Measurements from ENCODE around the gene SLCO2A1.

Gene SLCO2A1

DNA sequence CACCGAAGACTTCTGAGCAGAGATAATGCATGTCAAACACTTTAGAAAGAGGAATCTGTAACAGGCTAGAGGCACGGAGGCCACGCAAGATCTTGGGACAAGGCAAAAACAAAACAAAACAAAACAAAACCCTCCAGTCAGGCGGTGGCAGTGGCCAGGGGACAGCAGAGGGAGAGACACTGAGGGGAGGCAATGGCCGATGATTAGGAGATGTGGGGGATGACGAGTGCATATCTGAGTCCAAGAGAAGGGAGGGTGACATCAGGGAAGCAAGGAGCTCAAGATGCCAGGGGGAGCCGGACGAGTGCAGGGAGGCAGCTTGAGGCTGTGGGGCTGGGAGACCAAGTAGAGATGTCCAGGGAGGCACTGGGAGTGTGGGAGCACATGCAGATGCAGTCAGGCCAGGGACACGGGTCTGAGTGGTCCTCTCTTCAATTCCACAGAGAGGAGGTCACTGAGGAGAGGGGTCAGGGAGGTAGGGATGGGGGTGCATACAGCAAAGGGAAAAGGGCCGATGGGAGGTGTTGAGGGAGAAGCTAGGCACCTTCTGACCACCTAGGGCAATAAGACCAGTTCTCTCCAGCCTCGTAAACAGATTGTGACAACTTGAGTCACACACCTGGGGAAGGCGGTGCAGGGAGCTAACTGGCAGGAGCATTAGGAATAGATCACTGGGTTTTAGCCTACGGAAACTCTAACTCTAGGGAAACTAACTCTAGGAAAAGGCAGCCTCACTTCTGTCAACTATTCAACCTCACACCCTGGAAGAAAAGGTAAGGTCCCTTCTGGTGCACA, 29.6 kb downstream of the SLCO2A1 start:
- no peak for DNase-seq (ENCODE audit: low read depth in 2 of 2)

GRCh38 chr3:133998691-133999241, 31.0 kb downstream of the SLCO2A1 start:
- no peak for DNase-seq (ENCODE audit: low read depth in 2 of 2)

DNA sequence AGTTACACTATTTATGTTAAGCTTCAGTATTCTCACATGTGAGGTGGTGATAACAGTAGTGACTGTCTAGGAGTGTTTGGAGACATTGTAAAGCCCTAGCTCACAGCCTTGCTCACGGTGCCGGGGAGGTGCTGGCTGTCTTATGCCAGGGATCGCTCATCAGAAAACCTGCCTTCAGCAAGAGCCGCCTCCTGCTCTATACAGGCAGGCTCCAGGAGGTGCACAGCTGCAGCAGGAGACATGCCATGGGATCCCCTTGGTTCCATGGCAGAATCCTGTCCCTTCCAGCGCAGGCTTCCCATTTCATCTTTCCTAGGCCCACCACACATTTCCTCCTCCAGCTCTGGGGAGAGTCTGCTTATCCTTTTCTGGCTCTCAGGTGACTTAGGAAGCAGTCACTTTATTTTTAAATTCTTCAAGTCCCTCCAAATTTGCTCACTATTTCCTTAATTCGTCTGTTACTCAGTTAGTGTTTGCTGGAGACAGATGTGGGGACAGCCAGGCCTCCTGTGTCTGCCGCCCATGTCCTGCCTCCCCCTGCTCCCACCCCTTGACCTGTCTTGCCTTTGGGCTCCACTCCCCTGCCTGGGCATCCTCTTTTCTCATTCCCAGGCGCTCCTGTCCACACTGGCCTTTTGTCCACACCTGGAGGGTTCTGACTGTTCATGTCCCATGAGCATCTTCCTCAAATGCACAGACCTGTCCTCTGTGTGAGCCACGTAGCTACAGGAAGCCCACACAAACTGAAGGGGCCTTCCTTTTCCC, 31.7 kb downstream of the SLCO2A1 start:
- DNase-seq (ENCODE audit: low read depth in 2 of 2): no peak

- no peak for DNase-seq (ENCODE audit: low read depth in 2 of 2)
Measured at GRCh38 chr3:133996996-133997395, 32.7 kb downstream of the SLCO2A1 start.

DNA sequence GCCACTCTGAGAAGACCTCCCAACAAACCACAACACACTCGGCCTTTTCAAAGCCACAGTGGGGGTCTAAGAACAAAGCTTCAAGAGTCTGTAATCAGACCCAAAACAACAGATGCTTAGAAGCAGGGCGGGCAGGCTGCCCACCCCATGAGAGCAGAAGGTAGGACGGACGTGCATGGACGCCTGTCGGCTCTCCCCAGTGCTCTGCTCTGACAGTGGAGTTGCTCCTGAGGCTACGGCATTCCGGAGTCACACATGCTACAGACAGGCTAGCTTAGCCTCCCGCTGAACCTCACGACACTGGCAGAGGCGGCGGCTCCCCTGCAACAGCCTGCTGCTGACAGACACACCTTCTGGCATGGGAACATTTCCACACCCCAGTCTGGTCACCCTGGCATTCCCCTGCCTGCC, 33.5 kb downstream of the SLCO2A1 start:
- no peak for DNase-seq (ENCODE audit: low read depth in 2 of 2)

- no peak for DNase-seq (ENCODE audit: low read depth in 2 of 2)
Measured at GRCh38 chr3:133995264-133995663, 34.5 kb downstream of the SLCO2A1 start.

DNA sequence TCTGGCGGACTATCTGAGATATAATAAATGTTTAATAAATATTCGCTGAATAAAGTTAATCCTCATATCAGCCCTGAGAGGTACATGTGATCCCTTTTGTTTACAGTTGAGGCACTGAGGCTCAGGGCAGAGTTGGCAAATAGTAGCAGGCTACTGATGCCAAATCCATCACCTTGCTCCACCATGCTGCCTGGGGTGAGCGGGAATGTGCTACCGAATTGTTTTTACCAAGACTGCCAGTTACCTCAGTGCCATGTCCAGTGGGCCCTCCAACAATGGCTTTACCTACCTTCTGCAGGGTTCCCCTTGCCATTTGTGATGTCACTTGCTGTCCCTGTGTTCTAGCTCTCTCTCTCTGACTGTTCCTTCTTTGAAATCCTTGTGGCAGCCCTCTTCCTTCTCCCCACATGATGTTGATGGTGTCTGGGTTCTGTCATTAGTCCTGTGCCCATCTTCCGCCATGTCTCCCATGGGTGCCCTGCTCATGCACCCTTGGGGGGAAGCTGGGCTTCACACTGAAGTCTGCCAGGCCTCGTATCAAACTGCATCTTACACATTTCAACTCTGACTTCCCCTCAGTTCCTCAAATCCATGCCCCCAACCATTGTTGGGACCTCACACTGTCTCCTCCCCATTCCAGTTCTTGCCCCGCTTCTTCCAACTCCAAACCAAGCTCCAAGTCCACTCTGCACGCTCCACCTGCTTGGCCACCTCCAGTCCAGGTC, 35.4 kb downstream of the SLCO2A1 start:
- DNase-seq (ENCODE audit: low read depth in 2 of 2): no peak

DNA sequence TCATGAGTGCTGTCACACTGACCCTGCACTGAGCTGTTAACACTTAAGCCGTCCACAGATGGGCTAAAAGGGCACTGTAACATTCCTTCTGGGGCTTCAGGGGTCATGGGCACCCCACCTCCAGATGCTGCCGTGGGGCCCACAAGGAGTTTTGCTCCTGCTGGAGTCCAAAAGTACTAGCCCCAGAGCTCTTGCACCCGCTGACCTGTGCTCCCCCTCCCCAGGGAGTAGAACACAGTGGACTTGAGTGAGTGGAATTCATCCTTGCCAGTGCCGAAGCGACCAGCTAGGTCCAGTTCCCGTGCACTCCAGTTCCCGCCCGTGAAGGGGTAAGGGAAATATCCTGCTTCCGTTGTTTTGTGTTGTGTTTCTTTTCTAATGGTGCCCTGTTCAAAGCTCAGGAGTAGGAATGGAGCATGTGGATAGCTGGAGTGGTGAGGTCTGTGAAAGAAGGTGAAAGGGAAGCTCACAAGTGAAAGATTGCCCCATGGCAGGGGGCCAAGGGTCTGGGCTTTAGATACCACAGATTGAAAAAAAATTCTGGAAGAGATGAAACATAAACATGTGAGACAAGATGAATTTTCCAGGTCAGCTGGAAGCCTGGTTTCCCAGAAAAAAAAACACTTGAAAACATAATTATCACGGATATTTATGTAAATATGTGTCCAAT, 36.6 kb downstream of the SLCO2A1 start:
- DNase-seq (ENCODE audit: low read depth in 2 of 2): no peak

DNA sequence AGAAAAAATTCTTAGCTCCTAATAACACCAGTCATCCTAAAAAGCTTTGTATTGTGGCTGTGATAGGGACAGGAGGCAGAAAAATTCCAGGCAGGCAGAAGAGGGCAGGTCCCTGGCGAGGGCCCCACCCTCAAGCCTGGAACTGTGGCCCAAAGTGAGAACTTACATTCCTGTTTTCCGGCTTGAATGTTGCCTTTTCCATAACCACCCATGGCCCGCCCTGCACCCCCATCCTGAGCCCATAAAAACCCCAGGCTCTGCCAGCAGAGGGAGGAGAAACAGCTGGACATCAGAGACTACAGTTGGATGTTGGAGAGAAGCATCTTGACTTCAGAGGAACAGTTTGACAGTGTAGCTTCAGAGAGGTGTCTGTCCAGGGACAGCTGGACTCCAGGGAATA, 37.3 kb downstream of the SLCO2A1 start:
- no peak for DNase-seq (ENCODE audit: low read depth in 2 of 2)

- no peak for DNase-seq (ENCODE audit: low read depth in 2 of 2)
Measured at GRCh38 chr3:133991637-133992036, 38.1 kb downstream of the SLCO2A1 start.

DNA sequence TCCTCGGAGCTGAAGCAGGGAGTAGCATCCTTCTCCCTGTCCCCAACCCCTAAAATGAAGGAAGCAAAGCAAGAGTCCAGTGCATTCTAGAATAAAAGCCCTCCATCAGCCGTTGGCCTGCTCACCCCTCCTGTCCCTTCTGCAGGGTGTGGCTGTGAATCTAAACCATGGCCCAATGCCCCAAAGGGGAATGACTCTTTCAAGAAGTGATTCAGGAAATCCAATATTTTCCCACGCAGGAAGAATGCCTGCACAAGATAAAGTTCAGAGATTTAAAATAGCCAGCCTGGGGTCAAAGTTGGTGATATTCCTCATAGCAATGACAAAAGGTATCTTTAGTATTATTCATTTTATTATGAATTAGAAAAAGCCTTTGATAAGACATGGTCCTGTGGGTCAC, 38.5 kb downstream of the SLCO2A1 start:
- DNase-seq (ENCODE audit: low read depth in 2 of 2): no peak

GRCh38 chr3:133989936-133990702, 39.6 kb downstream of the SLCO2A1 start:
- DNase-seq (ENCODE audit: low read depth in 2 of 2): no peak

DNA sequence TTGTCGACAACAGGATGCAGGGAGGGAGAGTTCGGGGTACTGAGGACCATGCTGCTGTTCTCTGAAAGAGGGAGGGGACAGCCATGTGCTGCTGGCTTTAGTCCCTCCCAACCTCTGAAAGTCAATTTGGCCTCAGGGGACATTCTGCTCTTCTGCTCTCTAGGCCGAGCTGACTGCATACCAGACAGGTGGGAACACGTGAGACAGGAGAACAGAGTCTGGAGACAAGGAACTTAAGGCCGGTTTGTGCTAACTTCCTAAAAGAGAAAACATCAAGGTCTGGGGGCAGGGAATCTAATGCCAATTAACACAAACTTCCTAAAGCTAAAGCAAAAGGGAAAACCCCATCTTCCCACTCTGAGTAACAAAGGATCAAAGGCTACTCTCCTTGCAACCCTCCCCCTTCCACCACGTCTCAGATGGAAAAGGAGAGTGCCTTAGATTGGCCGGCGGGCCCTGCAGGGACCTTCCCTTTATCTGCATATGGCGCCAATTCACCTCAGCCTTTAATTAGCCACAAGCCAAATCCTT, 41.0 kb downstream of the SLCO2A1 start:
- DNase-seq (ENCODE audit: low read depth in 2 of 2): no peak

DNA sequence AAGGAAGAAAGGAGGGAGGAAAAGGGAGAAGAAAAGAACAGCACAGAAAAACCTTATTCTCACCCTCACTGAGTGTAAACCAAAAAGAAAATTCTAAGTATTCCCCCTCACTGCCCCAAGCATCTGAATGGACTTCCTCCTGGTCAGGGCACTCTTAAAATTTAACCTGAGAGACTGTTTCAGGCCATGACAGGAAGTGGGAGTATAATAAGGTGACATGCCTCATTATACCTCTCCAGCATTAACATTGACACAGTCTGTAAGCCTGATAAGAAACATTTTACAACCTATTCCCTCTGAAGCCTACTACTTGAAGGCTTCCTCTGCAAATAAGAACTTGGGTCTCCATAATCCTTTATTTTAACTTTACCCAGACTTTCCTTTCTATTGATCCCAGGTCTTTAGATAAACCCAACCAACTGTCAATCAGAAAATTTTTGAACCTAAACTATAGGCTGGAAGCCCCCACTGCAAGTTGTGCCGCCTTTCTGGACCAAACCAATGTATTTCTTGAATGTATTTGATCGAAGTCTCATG, 41.7 kb downstream of the SLCO2A1 start:
- no peak for DNase-seq (ENCODE audit: low read depth in 2 of 2)

GRCh38 chr3:133987136-133987535, 42.6 kb downstream of the SLCO2A1 start:
- DNase-seq (ENCODE audit: low read depth in 2 of 2): no peak

GRCh38 chr3:133986311-133986710, 43.4 kb downstream of the SLCO2A1 start:
- no peak for DNase-seq (ENCODE audit: low read depth in 2 of 2)

- DNase-seq (ENCODE audit: low read depth in 2 of 2): no peak
Measured at GRCh38 chr3:133984975-133985374, 44.8 kb downstream of the SLCO2A1 start.

DNA sequence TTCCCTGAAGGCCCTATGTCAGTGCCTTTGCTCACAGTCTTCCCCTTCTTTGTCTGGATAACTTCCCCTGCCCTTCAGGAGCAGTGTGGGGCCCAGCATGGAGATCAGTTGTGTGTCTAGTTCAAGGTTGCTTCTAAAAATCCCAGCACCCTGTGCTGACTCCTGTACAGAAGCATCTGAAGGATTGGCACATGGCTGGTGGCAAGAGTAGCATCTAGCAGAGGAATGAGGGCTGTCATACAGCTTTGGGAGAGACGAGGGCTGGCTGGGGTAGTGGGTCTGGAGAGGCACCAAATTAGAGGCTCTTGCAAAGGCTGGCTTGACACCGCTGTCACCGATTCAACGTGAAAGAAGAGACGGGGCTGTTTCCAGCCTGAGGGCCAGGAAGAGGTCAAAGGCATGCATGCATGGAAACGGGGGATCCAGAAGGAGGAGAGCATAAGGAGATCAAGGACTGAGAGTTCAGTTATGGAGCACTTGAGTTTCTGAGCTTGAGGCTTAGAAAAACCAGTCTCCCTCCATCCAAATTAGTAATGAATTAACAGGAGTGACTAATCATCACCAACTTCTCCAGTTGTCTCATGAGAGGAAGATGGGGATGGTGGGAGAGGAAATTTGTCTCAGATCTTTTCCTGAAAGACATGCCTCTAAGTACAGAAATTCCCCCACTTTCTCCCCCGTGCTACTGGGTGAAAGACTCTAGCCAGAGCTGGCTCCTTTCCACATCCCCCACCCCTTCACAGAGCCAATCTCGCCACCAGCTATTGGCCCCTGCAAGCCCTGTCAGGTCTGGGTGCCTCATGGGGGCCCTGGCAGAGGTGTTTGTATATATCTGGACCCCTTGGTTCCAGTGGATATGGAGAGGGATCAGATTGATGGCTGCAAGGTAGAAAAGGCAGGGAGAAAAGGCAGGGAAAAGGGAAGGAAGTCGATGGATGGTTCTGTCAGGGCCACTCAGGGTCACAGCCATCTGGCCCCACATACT, 45.9 kb downstream of the SLCO2A1 start:
- DNase-seq (ENCODE audit: low read depth in 2 of 2): no peak

- DNase-seq (ENCODE audit: low read depth in 2 of 2): no peak
Measured at GRCh38 chr3:133983126-133983525, 46.6 kb downstream of the SLCO2A1 start.
